H1 (cell line): ENCODE data around the gene MAPKAPK5.

Experiments used
- CTCF ChIP-seq, 3 experiments: IDR thresholded peaks; 1 replicate in 2 of 3; 2 replicates in 1 of 3; pipeline versions ENCODE4 v1.5.1 to v1.6.1; 2011; ENCODE audit warnings: low read length in 3 of 3, mild to moderate bottlenecking in 3 of 3, inconsistent platforms in 2 of 3, low read depth in 1 of 3, moderate library complexity in 1 of 3; ENCODE audit not compliant: insufficient read depth in 1 of 3; ENCODE audit errors: control extremely low read depth in 1 of 3
- EP300 ChIP-seq, 2 experiments: IDR thresholded peaks; 1 replicate in 1 of 2; 2 replicates in 1 of 2; pipeline ENCODE4 v1.6.1; 2011 to 2012; ENCODE audit warnings: low read depth in 2 of 2, low read length in 2 of 2, mild to moderate bottlenecking in 2 of 2, borderline replicate concordance in 1 of 2, inconsistent platforms in 1 of 2, moderate library complexity in 1 of 2
- SIN3A ChIP-seq, 2 experiments: IDR thresholded peaks in 1 of 2; conservative IDR thresholded peaks in 1 of 2; 2 replicates each; pipeline ENCODE4 v1.6.1; 2011 to 2012; ENCODE audit warnings: low read length in 2 of 2, improper control_type of control experiment in 1 of 2, low read depth in 1 of 2, mild to moderate bottlenecking in 1 of 2
- SP1 ChIP-seq: IDR thresholded peaks from 2 replicates; pipeline ENCODE4 v1.6.1; 2011; ENCODE audit warnings: low read depth, low read length
- USF2 ChIP-seq: IDR thresholded peaks from 2 replicates; pipeline ENCODE4 v1.6.1; 2011; ENCODE audit warnings: low read length, improper control_type of control experiment

- TF ChIP-seq USF2 = no peak
- TF ChIP-seq CTCF (IDR thresholded peaks at IDR 0.05; ENCODE audit: control extremely low read depth in 1 of 3, insufficient read depth in 1 of 3, low read depth in 1 of 3, low read length in 3 of 3) = no peak
- TF ChIP-seq EP300 (IDR thresholded peaks at IDR 0.05; ENCODE audit: borderline replicate concordance in 1 of 2, low read depth in 2 of 2, low read length in 2 of 2) = no peak
- TF ChIP-seq SIN3A (conservative IDR thresholded peaks at IDR 0.05 in 1 of 2, IDR thresholded peaks at IDR 0.05 in 1 of 2; ENCODE audit: low read depth in 1 of 2, low read length in 2 of 2) = no peak
- no peak for TF ChIP-seq SP1
Measured at GRCh38 chr12:111799758-111800157, 42.3 kb upstream of the MAPKAPK5 start.
